ENCODE data around the gene CASQ1. TPM values are rescaled to one million over a fixed set of nuclear protein-coding genes. Genes with fewer than 3 reads are reported as not detected.

CASQ1 gene
- total RNA-seq, 1 donor from 2014 or later: not detected

GRCh38 chr1:160158031-160158430 is 32.3 kb upstream of the CASQ1 start:
- no peak overlapping the region for H3K4me3 ChIP-seq (ENCODE audit: low read depth, low read length)
- TF ChIP-seq, protein P1, sequence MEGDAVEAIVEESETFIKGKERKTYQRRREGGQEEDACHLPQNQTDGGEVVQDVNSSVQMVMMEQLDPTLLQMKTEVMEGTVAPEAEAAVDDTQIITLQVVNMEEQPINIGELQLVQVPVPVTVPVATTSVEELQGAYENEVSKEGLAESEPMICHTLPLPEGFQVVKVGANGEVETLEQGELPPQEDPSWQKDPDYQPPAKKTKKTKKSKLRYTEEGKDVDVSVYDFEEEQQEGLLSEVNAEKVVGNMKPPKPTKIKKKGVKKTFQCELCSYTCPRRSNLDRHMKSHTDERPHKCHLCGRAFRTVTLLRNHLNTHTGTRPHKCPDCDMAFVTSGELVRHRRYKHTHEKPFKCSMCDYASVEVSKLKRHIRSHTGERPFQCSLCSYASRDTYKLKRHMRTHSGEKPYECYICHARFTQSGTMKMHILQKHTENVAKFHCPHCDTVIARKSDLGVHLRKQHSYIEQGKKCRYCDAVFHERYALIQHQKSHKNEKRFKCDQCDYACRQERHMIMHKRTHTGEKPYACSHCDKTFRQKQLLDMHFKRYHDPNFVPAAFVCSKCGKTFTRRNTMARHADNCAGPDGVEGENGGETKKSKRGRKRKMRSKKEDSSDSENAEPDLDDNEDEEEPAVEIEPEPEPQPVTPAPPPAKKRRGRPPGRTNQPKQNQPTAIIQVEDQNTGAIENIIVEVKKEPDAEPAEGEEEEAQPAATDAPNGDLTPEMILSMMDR (IDR thresholded peaks at IDR 0.05; ENCODE audit: insufficient read depth, low read length, poor library complexity, severe bottlenecking): no peak
- H3K36me3 ChIP-seq (ENCODE audit: control insufficient read depth, insufficient read depth, low read length): no peaks in the 10 kb centered on the region
- no peak for DNase-seq (ENCODE audit: low read depth)
- H3K27me3 ChIP-seq (ENCODE audit: control insufficient read depth, insufficient read depth, low read length): no peaks in the 10 kb centered on the region

- TF ChIP-seq, protein P1 (IDR thresholded peaks at IDR 0.05; ENCODE audit: insufficient read depth, low read length, poor library complexity, severe bottlenecking): no peak
- Histone ChIP-seq H3K36me3 (ENCODE audit: control insufficient read depth, insufficient read depth, low read length) (no peaks in the 10 kb centered on the region), H3K27me3 (ENCODE audit: control insufficient read depth, insufficient read depth, low read length) (no peaks in the 10 kb centered on the region), H3K4me3 (ENCODE audit: low read depth, low read length) (no peak overlapping the region)
- DNase-seq (ENCODE audit: low read depth): no peak
Measured at GRCh38 chr1:160158534-160158933, 31.8 kb upstream of the CASQ1 start.

DNA sequence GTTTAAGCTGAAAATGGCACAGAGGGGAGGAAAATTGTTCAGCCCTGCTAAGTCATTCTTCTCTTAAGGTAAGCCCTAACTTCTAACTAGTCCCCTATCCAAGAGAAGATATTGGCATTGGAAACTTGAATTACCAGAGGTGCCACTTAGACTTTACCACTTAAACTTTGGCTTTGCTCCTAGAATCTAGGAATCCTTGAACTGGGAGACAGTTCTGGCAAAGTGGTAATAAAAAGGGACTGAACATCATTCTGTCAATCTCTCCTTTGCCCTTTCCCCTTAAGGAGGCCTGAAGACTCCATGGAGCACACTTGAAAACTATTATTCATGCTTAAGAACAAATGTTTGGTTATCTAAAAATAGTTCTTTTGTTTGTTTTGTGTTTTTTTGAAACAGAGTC is 30.5 kb upstream of the CASQ1 start:
- no peak overlapping the region for H3K4me3 ChIP-seq (ENCODE audit: low read depth, low read length)
- no peaks in the 10 kb centered on the region for H3K36me3 ChIP-seq (ENCODE audit: control insufficient read depth, insufficient read depth, low read length)
- DNase-seq (ENCODE audit: low read depth): no peak
- TF ChIP-seq, protein P1 (IDR thresholded peaks at IDR 0.05; ENCODE audit: insufficient read depth, low read length, poor library complexity, severe bottlenecking): no peak
- H3K27me3 ChIP-seq (ENCODE audit: control insufficient read depth, insufficient read depth, low read length): no peaks in the 10 kb centered on the region

- no peak for DNase-seq (ENCODE audit: low read depth)
Measured at GRCh38 chr1:160161965-160162705, 28.2 kb upstream of the CASQ1 start.

DNA sequence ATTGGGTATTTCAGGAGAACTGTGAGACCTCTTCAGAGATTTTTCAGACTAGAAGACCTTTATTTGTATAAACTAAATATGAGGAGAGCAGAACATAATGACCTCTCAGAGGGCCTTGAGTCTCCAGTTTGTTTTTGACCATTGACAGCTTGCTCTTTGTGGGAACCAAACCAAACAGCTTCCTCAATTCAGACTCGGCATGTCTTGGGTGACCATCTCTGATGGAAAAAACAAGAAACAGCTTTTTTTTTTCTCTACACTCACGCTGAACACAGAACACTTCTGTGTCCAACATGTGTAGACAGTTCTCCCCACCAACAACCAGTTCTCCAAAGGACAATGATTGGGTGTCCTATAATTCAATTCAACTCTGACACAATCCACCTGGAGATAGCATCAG is 27.4 kb upstream of the CASQ1 start:
- DNase-seq (ENCODE audit: low read depth): no peak
- H3K36me3 ChIP-seq (ENCODE audit: control insufficient read depth, insufficient read depth, low read length): no peaks in the 10 kb centered on the region
- TF ChIP-seq, protein P1 (IDR thresholded peaks at IDR 0.05; ENCODE audit: insufficient read depth, low read length, poor library complexity, severe bottlenecking): no peak
- H3K27me3 ChIP-seq (ENCODE audit: control insufficient read depth, insufficient read depth, low read length): no peaks in the 10 kb centered on the region
- no peak overlapping the region for H3K4me3 ChIP-seq (ENCODE audit: low read depth, low read length)

More at GRCh38 chr1:160161965-160162705, 28.2 kb upstream of the CASQ1 start:
- H3K36me3 ChIP-seq (ENCODE audit: control insufficient read depth, insufficient read depth, low read length): no peaks in the 10 kb centered on the region
- TF ChIP-seq, protein P1 (IDR thresholded peaks at IDR 0.05; ENCODE audit: insufficient read depth, low read length, poor library complexity, severe bottlenecking): peak; percentile 34
- H3K27me3 ChIP-seq (ENCODE audit: control insufficient read depth, insufficient read depth, low read length): no peaks in the 10 kb centered on the region
- H3K4me3 ChIP-seq (ENCODE audit: low read depth, low read length): no peak overlapping the region

GRCh38 chr1:160163615-160164014 is 26.8 kb upstream of the CASQ1 start:
- no peak for DNase-seq (ENCODE audit: low read depth)

More at GRCh38 chr1:160163615-160164014, 26.8 kb upstream of the CASQ1 start:
- Histone ChIP-seq H3K4me3 (ENCODE audit: low read depth, low read length) (no peak overlapping the region), H3K36me3 (ENCODE audit: control insufficient read depth, insufficient read depth, low read length) (no peaks in the 10 kb centered on the region), H3K27me3 (ENCODE audit: control insufficient read depth, insufficient read depth, low read length) (no peaks in the 10 kb centered on the region)
- TF ChIP-seq, protein P1 (IDR thresholded peaks at IDR 0.05; ENCODE audit: insufficient read depth, low read length, poor library complexity, severe bottlenecking): no peak
